Measurements from ENCODE around the gene TBRG4.

The TBRG4 gene

DNA sequence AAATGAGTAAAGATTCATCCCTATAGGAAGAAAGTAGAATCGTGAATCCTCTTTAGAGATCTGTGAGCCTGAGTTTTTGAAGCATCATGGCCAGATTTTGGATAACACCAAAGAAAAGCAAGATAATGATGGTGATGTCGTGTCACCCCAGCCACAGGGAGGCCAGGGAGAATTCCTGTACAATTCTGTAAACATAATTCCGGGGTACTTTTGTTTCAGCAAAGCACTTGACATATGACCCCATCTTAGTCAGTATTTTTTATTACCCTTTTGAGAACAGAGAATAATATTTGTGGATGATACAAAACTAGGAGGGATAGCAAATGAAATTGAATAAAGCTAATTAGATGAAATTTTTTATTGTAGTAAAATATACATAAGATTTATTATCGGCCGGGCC lies 56.5 kb downstream of the TBRG4 start:
- DNase-seq (ENCODE audit: low spot score), result no peak

DNA sequence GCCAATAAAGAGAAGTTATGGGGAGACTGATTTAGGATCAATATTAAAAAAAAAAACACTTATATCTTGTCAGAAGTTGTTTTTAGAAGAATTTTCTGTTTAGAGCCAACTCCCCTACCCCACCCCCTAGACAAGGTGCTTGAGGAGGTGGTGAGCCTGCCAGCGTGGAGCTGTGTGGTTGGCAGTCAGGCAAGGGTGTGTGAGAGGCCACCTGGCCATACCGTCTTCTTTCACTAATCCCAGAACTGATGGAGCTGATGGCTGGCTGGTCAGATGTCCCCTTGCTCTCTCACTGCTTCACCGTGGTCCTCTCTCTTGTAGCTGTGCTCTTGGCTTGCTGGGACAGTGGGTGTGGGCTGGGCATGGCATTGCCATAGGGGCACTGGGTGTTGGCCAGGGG lies 57.1 kb downstream of the TBRG4 start:
- no peak for DNase-seq (ENCODE audit: low spot score)

DNA sequence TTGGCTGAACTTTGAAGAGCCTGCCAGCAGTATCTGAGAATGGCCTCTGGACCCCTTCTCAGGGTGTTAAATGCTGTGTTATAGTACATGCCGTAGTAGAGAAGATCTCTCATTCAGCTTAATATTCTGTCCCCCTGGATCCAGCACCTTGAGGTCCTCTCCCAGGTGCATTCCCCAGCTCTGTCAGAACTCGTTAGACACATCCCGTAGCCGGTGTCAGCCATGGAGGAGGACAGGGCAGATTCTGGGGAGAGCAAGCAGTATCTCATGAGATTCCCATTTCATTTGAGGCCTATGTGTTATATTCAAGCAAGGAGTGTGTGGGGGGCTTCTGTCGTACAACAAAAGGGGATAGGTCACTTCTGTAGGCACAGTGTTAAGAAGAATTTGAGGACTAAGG lies 57.6 kb downstream of the TBRG4 start:
- DNase-seq (ENCODE audit: low spot score), result no peak

DNA sequence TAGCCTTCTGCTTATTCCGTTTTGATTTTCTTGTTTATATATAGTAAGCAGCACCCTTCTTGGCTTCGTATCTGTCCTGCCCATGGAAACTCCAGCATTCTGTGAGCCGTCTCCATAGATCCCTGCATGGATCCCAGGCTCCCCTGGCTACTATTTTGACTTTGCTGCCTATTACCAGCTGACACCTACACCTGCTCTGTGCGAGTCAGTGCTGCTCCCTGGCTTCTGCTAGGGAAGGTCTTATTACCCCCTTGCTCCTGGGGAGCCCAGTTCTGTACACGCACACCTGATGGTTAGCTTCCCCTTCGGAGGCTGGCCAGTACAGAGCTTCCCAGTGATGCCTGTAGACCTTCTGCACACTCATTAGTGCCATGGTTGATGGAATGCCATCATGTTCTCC lies 58.1 kb downstream of the TBRG4 start:
- DNase-seq (ENCODE audit: low spot score), result no peak

DNA sequence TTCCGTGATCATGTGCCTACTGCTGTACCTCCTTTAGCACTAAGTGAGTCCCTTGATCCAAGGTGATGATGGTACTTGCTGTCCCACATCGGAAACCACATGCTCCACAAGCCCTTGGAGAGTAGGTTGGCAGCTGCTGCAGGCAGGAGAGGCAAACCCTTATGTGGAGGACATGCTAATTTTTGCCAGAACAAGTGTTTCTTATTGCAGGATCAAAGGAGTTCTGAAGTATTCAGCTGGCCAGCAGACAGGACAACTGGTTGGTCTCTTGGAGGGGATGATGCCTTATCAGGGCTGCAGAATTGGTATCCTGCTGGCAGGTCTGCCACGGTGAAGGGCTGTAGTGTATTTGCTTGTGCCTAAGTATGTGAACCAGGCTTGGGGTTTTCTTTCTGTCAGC lies 59.5 kb downstream of the TBRG4 start:
- DNase-seq (ENCODE audit: low spot score), result no peak

DNA sequence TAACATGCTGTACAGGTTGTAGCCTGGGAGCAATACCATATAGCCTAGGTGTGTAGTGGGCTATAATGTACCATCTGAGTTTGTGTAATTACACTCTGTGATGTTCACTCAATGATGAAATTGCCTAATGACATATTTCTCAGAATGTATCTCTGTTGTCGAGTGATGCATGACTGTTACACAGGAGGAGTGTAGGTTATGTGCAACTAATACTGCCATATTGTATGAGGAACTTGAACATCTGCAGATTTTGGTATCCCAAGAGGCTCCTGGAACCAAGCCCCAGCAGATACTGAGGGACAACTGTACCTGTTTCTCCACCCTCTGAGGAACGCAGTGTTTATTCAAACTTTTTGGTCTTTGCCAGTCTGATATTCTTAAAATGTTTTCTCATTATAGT lies 61.3 kb downstream of the TBRG4 start:
- no peak for DNase-seq (ENCODE audit: low spot score)

Data from pons (tissue), 1 donor.